Activated naive CD4-positive, alpha-beta T cell treated with anti-CD3 and anti-CD28 coated beads for 36 hours (primary cell): ENCODE measurements around the gene LMNA. TPM values are rescaled to one million over a fixed set of nuclear protein-coding genes. Genes with fewer than 3 reads are reported as not detected.

Source experiments
- CTCF ChIA-PET: fragments of 350-600 bp; sonication (Branson Sonifier 250); formaldehyde crosslinking; loops from one replicate; lab custom pipeline; 2021; ENCODE audit warnings: antibody characterized with exemption; lab: Charles Lee
- DNase-seq: peaks from one replicate; pipeline ENCODE4 v3.0.0-alpha.2; 2020
- H3K27ac Mint-ChIP-seq: one replicate; pipeline ENCODE4 v1.8.0; 2021; ENCODE audit warnings: mild to moderate bottlenecking, mixed read lengths
- H3K27me3 Mint-ChIP-seq: one replicate; pipeline ENCODE4 v1.8.0; 2021; ENCODE audit warnings: low read depth, mixed read lengths
- H3K36me3 Mint-ChIP-seq: one replicate; pipeline ENCODE4 v1.8.0; 2021; ENCODE audit warnings: low read depth, mixed read lengths
- H3K4me1 Mint-ChIP-seq: one replicate; pipeline ENCODE4 v1.8.0; 2021; ENCODE audit warnings: low read depth, mixed read lengths
- H3K4me3 Mint-ChIP-seq: one replicate; pipeline ENCODE4 v1.8.0; 2021; ENCODE audit warnings: mild to moderate bottlenecking, moderate library complexity, mixed read lengths
- H3K9me3 Mint-ChIP-seq: one replicate; pipeline ENCODE4 v1.8.0; 2021; ENCODE audit warnings: mixed read lengths
- intact Hi-C: fragments of 100-400 bp; cut with micrococcal nuclease; formaldehyde crosslinking; loops from one replicate; pipeline ENCODE4 v1.15.1; 2023
- total RNA-seq, 2 experiments: library from RNA; stranded (reverse); gene quantifications; one replicate each; pipeline ENCODE4 v1.2.3, GENCODE V29; 2021

Gene LMNA
- total RNA-seq, 2 experiments from 2014 or later: 62.1 to 62.6 TPM

- CTCF ChIA-PET: interaction anchor here (1.0 to 14.8 kb wide), 9 partner anchors 9 to 155 kb away, joined by 3 to 737 read pairs (median 3); partner anchors contain the start of genes LMNA and MEX3A
- peak; percentile 47 for DNase-seq
- intact Hi-C loops: loop anchor here (2.0 kb wide), 1 partner anchor 71 kb away; the partner anchor contains the start of gene LAMTOR2
- Mint-ChIP-seq H3K36me3 (no peaks in the 10 kb centered on the region), H3K9me3 (no peaks in the 10 kb centered on the region), H3K27ac (peak overlapping the region; percentile 50), H3K4me1 (peaks cover 71% of the 10 kb centered on the region), H3K4me3 (peak overlapping the region; percentile 18), H3K27me3 (peaks cover 10% of the 10 kb centered on the region)
Observed at GRCh38 chr1:156126043-156126629, 11.6 kb downstream of the LMNA start.

GRCh38 chr1:156126630-156127534 is 12.4 kb downstream of the LMNA start:
- no peaks in the 10 kb centered on the region for H3K36me3 Mint-ChIP-seq
- DNase-seq: peak; percentile 95
- CTCF ChIA-PET: interaction anchor here (1.0 to 14.8 kb wide), 9 partner anchors 13 to 155 kb away, joined by 3 to 737 read pairs (median 3); partner anchors contain the start of genes LMNA and MEX3A
- no peaks in the 10 kb centered on the region for H3K9me3 Mint-ChIP-seq
- intact Hi-C loops: loop anchor here (1.0 to 2.0 kb wide), 6 partner anchors 13 to 96 kb away; partner anchors contain the start of genes LAMTOR2 and LMNA
- peak overlapping the region; percentile 39 for H3K4me3 Mint-ChIP-seq
- peaks cover 10% of the 10 kb centered on the region for H3K27me3 Mint-ChIP-seq
- H3K27ac Mint-ChIP-seq: peak overlapping the region; percentile 75
- peaks cover 71% of the 10 kb centered on the region for H3K4me1 Mint-ChIP-seq

GRCh38 chr1:156128308-156128653 is 13.8 kb downstream of the LMNA start:
- Mint-ChIP-seq H3K27ac (no peak overlapping the region), H3K27me3 (peaks cover 10% of the 10 kb centered on the region), H3K9me3 (no peaks in the 10 kb centered on the region), H3K4me3 (no peak overlapping the region), H3K4me1 (peaks cover 67% of the 10 kb centered on the region), H3K36me3 (no peaks in the 10 kb centered on the region)
- intact Hi-C loops: no loop called here
- no peak for DNase-seq
- CTCF ChIA-PET: interaction anchor here (1.1 to 14.8 kb wide), 11 partner anchors 14 to 144 kb away, joined by 3 to 737 read pairs (median 23); partner anchors contain the start of genes LMNA and MEX3A

- Mint-ChIP-seq H3K4me1 (peaks cover 61% of the 10 kb centered on the region), H3K27ac (no peak overlapping the region), H3K27me3 (peaks cover 4% of the 10 kb centered on the region), H3K36me3 (no peaks in the 10 kb centered on the region), H3K4me3 (no peak overlapping the region), H3K9me3 (no peaks in the 10 kb centered on the region)
- intact Hi-C loops: no loop called here
- DNase-seq: no peak
- CTCF ChIA-PET: interaction anchor here (0.6 to 14.8 kb wide), 21 partner anchors 8 to 319 kb away, joined by 3 to 737 read pairs (median 8); partner anchors contain the start of genes LMNA and MEX3A
Observed at GRCh38 chr1:156128654-156129597, 14.4 kb downstream of the LMNA start.

- DNase-seq: peak; percentile 93
- peaks cover 8% of the 10 kb centered on the region for H3K36me3 Mint-ChIP-seq
- peaks cover 51% of the 10 kb centered on the region for H3K4me1 Mint-ChIP-seq
- H3K27ac Mint-ChIP-seq: no peak overlapping the region
- H3K27me3 Mint-ChIP-seq: peaks cover 4% of the 10 kb centered on the region
- H3K9me3 Mint-ChIP-seq: no peaks in the 10 kb centered on the region
- CTCF ChIA-PET: interaction anchor here (0.7 to 14.8 kb wide), 26 partner anchors 9 to 197 kb away, joined by 3 to 737 read pairs (median 4); partner anchors contain the start of genes LMNA and MEX3A
- intact Hi-C loops: loop anchor here (1.0 kb wide), 2 partner anchors 34 to 40 kb away; no protein-coding TSS in a partner anchor
- no peak overlapping the region for H3K4me3 Mint-ChIP-seq
Observed at GRCh38 chr1:156129687-156130577, 15.4 kb downstream of the LMNA start.

GRCh38 chr1:156130578-156130942 is 16.0 kb downstream of the LMNA start:
- Mint-ChIP-seq H3K27me3 (peaks cover 4% of the 10 kb centered on the region), H3K9me3 (no peaks in the 10 kb centered on the region), H3K4me3 (no peak overlapping the region), H3K36me3 (peaks cover 10% of the 10 kb centered on the region), H3K4me1 (peaks cover 44% of the 10 kb centered on the region), H3K27ac (no peak overlapping the region)
- DNase-seq: no peak
- CTCF ChIA-PET: interaction anchor here (0.6 to 14.8 kb wide), 21 partner anchors 10 to 193 kb away, joined by 3 to 737 read pairs (median 8); partner anchors contain the start of genes LMNA and MEX3A
- intact Hi-C loops: loop anchor here (1.0 kb wide), 2 partner anchors 34 to 40 kb away; no protein-coding TSS in a partner anchor

- intact Hi-C loops: no loop called here
- Mint-ChIP-seq H3K4me3 (no peak overlapping the region), H3K4me1 (peaks cover 4% of the 10 kb centered on the region), H3K9me3 (no peaks in the 10 kb centered on the region), H3K36me3 (peaks cover 21% of the 10 kb centered on the region), H3K27me3 (no peaks in the 10 kb centered on the region), H3K27ac (no peak overlapping the region)
- DNase-seq: no peak
- CTCF ChIA-PET: interaction anchor here (2.0 to 14.8 kb wide), 2 partner anchors 41 to 91 kb away, joined by 10 to 737 read pairs; no protein-coding TSS in a partner anchor
Observed at GRCh38 chr1:156134716-156135435, 20.4 kb downstream of the LMNA start.

GRCh38 chr1:156135930-156136871 is 21.7 kb downstream of the LMNA start:
- intact Hi-C loops: no loop called here
- no peaks in the 10 kb centered on the region for H3K9me3 Mint-ChIP-seq
- CTCF ChIA-PET: interaction anchor here (0.6 to 14.8 kb wide), 4 partner anchors 43 to 594 kb away, joined by 3 to 737 read pairs (median 6); no protein-coding TSS in a partner anchor
- H3K4me1 Mint-ChIP-seq: no peaks in the 10 kb centered on the region
- H3K36me3 Mint-ChIP-seq: peaks cover 21% of the 10 kb centered on the region
- no peak overlapping the region for H3K27ac Mint-ChIP-seq
- no peak for DNase-seq
- no peak overlapping the region for H3K4me3 Mint-ChIP-seq
- H3K27me3 Mint-ChIP-seq: no peaks in the 10 kb centered on the region

- no peak for DNase-seq
- H3K9me3 Mint-ChIP-seq: no peaks in the 10 kb centered on the region
- H3K4me1 Mint-ChIP-seq: no peaks in the 10 kb centered on the region
- CTCF ChIA-PET: interaction anchor here (0.5 to 1.9 kb wide), 6 partner anchors 11 to 71 kb away, joined by 3 to 8 read pairs (median 3); no protein-coding TSS in a partner anchor
- H3K4me3 Mint-ChIP-seq: no peak overlapping the region
- no peak overlapping the region for H3K27ac Mint-ChIP-seq
- intact Hi-C loops: no loop called here
- H3K36me3 Mint-ChIP-seq: peaks cover 21% of the 10 kb centered on the region
- no peaks in the 10 kb centered on the region for H3K27me3 Mint-ChIP-seq
Observed at GRCh38 chr1:156136970-156137483, 22.5 kb downstream of the LMNA start.
